Nucleus accumbens (tissue), 56 donors: ENCODE data around the gene TMOD3.

Experiments used
- DNase-seq, 56 donors: peaks; one replicate each; lab custom pipeline; 2025; lab: John Stamatoyannopoulos, UW

The TMOD3 gene

GRCh38 chr15:51825698-51826097 is 3.8 kb upstream of the TMOD3 start:
- no peak for DNase-seq

- DNase-seq, result no peak
Observed at GRCh38 chr15:51828621-51829375, 655 bp upstream of the TMOD3 start.

- peak in 1 of 56 donors; percentile 9 for DNase-seq
Observed at GRCh38 chr15:51830276-51830806, 888 bp downstream of the TMOD3 start.

- no peak for DNase-seq
Observed at GRCh38 chr15:51833772-51834171, 4.3 kb downstream of the TMOD3 start.

- no peak for DNase-seq
Observed at GRCh38 chr15:51837792-51838251, 8.4 kb downstream of the TMOD3 start.

GRCh38 chr15:51838270-51838669 is 8.8 kb downstream of the TMOD3 start:
- no peak for DNase-seq

GRCh38 chr15:51840692-51841091 is 11.2 kb downstream of the TMOD3 start:
- DNase-seq, result no peak

- DNase-seq, result no peak
Observed at GRCh38 chr15:51841406-51842040, 12.1 kb downstream of the TMOD3 start.

- DNase-seq, result no peak
Observed at GRCh38 chr15:51842265-51842664, 12.8 kb downstream of the TMOD3 start.

GRCh38 chr15:51842852-51843737 is 13.6 kb downstream of the TMOD3 start:
- no peak for DNase-seq

GRCh38 chr15:51844747-51845426 is 15.4 kb downstream of the TMOD3 start:
- DNase-seq, result no peak

- DNase-seq, result peak in 2 of 56 donors; percentile 1 to 2
Observed at GRCh38 chr15:51846066-51846462, 16.6 kb downstream of the TMOD3 start.

- no peak for DNase-seq
Observed at GRCh38 chr15:51846463-51847230, 17.2 kb downstream of the TMOD3 start.

GRCh38 chr15:51848811-51849210 is 19.4 kb downstream of the TMOD3 start:
- DNase-seq, result no peak

GRCh38 chr15:51849860-51850259 is 20.4 kb downstream of the TMOD3 start:
- no peak for DNase-seq

GRCh38 chr15:51853998-51854397 is 24.5 kb downstream of the TMOD3 start:
- DNase-seq, result no peak

- DNase-seq, result no peak
Observed at GRCh38 chr15:51855612-51856011, 26.2 kb downstream of the TMOD3 start.

- no peak for DNase-seq
Observed at GRCh38 chr15:51856714-51857380, 27.4 kb downstream of the TMOD3 start.
